Daoy (cell line): ENCODE results near the gene SPHK1. TPM values are rescaled to one million over a fixed set of nuclear protein-coding genes. Genes with fewer than 3 reads are reported as not detected.

Experiments used
- DNase-seq: peaks from one replicate; pipeline ENCODE4 v3.0.0-alpha.2; 2015; ENCODE audit warnings: low read depth
- total RNA-seq: library from RNA; depleted of rRNA; stranded (reverse); fragments of >200 nt; shearing (Covaris generic); gene quantifications from 2 replicates; pipeline ENCODE4 v1.2.3, GENCODE V29; 2014

The SPHK1 gene
- total RNA-seq, 1 experiment from 2014 or later = 91.9 TPM

GRCh38 chr17:76407509-76407908 lies 23.1 kb downstream of the SPHK1 start:
- no peak for DNase-seq

GRCh38 chr17:76408037-76408849 lies 23.8 kb downstream of the SPHK1 start:
- DNase-seq = peak; percentile 66

GRCh38 chr17:76410328-76410965 lies 26.0 kb downstream of the SPHK1 start:
- no peak for DNase-seq

DNA sequence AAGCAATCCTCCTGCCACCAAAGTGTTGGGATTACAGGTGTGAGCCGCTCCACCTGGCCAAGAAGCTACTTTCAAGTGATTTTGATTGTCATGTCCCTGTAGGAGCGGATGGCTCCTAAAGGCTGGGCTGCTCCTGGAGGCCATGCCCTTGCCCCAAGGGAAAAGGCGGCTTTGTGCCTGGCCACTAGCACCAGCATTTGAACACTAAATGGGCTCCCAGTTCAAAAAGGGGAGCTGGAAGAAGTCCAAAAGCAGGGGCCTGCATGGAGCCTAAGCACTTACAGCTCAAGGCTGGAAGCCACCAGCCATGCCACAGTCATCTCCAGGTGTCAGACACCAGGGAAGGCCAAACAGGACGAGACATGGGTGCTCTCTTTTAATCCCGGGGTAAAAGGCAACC lies 26.8 kb downstream of the SPHK1 start:
- DNase-seq = no peak

DNA sequence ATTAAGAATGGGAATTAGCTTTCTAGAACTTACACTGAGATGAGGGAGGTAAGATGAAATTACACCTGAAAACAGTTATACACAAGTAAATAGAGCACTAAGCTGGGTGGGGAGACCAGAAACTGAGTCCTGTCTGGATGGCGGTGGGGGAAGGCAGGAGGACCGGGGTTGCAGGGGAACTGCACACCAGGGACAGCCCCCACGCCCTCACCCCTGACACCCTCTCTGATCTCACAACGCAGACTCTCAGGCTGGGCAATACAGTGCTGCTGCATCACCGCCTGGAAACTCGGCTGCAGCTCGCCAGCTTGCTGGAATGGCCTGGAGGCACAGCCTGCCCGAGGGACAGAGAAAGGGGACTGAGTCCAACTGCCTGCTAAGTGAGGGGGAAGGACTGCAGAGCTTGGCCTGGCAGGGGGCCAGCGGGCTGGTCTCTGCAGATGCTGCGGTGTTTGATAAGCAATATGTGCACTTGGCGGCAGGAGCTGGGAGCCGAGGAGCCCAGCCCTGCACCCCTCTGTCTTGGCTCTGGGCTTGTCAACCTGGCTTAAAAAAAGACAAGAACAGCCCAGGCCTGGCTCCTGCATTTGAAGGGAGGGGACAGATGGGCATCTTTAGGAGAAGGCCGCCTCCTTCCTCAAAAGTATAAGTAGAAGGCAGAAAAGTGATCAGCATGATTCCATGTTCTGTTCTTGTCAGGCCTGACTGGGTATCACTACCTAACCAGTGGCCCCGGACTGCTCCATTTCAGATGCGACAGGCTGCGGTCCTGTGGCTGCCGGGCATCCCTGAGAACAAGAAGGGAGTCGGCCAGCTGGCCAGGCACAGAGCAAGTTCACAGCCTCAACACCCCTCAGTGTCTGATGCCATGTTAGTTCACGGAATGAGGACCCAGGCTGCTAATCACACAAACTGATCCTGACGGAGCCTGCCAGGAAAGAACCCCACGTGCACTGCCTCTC lies 30.2 kb downstream of the SPHK1 start:
- no peak for DNase-seq

GRCh38 chr17:76415786-76416185 lies 31.4 kb downstream of the SPHK1 start:
- no peak for DNase-seq

DNA sequence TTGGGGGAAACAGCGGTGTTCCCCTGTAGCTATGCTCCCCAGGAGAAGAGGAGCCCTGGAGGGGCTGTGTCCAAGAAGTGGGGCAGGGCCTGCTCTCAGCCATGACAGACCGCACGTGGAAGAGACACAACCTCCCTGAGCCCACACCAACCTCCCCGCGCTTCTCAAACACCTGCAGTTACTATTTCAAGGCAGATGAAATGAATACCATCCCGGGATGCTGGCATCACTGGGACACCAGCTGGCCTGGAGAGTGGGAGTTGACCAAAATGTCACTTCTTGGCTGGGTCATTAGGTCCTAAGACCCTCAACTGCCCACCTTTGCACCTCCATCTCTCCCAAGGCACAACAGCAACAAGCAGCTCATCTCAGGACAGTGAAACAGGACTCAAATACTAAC lies 32.0 kb downstream of the SPHK1 start:
- no peak for DNase-seq

- DNase-seq = no peak
Measured at GRCh38 chr17:76416899-76417298, 32.5 kb downstream of the SPHK1 start.

DNA sequence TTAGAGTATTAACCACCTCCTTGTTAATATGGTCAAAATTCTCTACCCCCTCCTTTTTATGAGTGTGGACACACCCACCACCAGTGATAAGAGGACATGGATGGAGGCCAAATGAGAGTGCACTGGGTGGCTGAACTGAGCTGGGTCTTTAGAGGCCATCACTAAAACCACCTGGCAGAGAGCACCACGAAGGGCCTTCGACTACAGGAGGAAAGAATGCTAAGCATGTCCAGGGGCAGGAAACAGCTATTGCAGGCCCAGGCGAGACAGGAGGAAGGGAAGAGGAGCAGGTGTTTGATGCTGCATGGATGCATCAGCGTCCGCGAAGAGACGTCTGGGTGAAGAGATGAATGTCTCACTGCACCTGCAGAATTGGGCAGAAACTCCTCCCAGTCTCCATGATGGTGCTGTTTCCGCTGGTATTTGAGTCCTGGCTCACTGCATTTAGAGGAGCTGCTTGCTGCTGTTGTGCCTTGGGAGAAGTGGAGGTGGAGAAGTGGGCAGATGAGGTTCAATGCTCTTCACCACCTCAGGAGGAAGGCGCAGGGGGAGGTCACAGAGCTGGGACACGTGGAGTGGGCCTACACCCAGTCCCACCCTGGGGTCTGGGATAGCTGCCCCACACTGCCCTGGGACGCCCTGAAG lies 33.2 kb downstream of the SPHK1 start:
- DNase-seq = no peak

DNA sequence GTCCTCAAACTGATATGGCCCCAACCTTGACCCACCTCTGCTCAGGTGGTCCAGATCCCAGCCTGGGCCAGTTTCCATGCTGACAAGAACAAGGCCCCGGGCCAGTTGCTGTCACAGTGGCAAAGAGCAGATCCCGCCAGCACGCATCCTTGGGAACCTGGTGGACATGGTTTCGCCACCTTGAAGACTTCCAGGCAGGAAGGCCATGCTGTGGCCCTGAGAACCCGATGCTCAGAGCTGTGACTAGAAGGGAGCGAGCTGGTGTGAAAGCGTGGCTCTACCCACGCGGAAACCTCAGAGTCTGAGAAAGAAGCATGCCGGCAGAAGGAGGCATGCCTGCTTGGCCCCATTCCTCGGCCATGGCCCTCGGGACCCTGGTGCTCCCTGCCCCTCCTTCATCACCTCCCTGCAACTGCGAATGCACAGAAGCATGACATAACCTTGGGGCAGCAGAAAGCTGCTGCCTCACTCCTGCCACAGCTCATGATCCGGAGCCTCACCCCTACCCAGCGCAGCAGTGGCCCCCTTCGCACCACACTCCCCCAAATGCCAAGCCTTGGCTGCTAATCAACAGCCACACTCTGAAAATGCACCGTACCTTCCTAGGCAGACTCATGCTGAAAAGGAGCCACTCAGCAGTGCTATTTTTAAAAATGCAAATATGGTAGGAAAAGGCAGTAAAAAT lies 35.3 kb downstream of the SPHK1 start:
- DNase-seq = no peak

- DNase-seq = no peak
Measured at GRCh38 chr17:76420356-76421043, 36.1 kb downstream of the SPHK1 start.

GRCh38 chr17:76421044-76421407 lies 36.6 kb downstream of the SPHK1 start:
- DNase-seq = no peak

DNA sequence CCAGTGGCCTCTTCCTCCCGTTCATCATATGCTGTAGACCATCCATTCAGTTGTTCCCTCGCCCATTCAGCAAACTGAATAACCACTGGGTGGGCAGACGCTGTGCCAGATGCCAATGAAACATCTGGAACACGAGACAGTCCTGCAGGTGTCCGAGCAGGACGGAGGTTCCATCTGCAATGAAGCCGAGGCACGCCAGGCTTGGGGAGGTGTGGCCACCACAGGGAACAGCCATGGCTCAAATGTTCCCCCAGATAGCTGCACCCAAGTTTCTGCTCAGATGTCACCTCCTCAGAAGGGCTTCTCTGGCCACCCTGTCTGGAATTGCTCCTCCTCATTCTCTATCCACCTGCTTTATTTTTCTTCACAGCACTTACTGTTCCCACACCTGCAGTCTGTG lies 38.0 kb downstream of the SPHK1 start:
- no peak for DNase-seq

DNA sequence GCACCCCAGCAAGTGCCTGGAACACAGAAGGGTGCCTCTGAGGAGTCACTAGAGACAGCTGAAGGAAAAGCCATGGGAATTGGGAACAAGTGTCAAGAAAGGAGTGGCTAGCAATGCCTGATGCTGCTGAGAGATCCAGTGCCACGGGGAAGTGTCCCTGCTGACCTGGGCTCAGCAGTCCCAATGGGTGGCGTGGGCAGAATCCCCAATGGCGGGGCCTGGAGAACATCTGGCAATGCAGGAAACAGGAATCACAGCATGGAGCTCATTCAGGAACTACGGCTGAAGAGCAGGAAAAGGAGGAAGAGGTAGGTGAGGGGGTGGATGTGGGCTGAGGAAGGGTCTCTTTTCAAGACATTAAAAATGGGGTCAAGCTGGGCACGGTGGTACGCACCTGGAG lies 38.5 kb downstream of the SPHK1 start:
- DNase-seq = no peak

GRCh38 chr17:76426853-76427252 lies 42.4 kb downstream of the SPHK1 start:
- DNase-seq = no peak

- DNase-seq = no peak
Measured at GRCh38 chr17:76427501-76428231, 43.3 kb downstream of the SPHK1 start.

GRCh38 chr17:76428511-76428910 lies 44.1 kb downstream of the SPHK1 start:
- DNase-seq = no peak

DNA sequence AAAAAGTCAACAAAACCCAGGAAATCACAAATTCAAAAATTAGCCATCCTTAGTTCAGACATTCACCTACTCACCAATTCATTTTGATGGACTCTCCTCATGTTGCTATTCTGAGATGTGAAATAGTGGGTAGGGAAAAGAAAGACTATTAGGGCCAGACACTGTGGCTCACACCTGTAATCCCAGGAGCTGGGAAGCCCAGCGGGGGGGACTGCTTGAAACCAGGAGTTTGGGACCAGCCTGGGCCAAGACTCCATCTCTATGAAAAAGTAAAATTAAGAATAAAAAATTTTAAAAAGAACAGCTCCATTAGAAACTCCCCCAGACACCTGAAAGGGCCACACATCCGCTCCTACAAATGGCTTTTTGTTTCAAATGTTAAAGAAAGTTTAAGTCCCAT lies 47.1 kb downstream of the SPHK1 start:
- DNase-seq = no peak

DNA sequence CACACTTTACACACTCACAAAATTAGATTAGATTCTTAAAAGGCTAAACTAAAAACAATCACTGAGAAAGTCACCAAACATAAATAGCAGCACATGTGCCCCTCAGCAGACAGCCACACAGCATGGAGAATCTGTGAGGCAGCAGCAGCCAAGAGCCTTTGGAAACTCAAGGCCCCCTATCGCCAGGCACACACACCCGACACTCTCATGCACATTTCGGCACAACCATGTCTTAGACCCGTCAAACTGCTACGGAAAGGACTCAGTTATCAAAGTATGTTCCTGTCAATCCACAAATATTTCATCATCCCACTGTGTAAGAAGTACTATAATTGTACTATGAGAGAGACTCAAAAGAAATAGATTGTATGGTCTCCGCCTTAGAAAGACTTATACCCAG lies 47.6 kb downstream of the SPHK1 start:
- no peak for DNase-seq
